IPS-18c (cell line): ENCODE measurements around the gene TMEM213.

ENCODE experiments used
- H3K4me3 ChIP-seq: 2 replicates; pipeline ENCODE4 v1.7.0; 2013; ENCODE audit warnings: low read depth, mild to moderate bottlenecking, low read length, moderate library complexity; ENCODE audit not compliant: insufficient read depth
- H3K9me3 ChIP-seq: one replicate; pipeline ENCODE4 v1.6.1; 2013; ENCODE audit warnings: mild to moderate bottlenecking, low read length, moderate library complexity; ENCODE audit not compliant: control insufficient read depth, insufficient read depth

Gene TMEM213, protein sequence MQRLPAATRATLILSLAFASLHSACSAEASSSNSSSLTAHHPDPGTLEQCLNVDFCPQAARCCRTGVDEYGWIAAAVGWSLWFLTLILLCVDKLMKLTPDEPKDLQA

DNA sequence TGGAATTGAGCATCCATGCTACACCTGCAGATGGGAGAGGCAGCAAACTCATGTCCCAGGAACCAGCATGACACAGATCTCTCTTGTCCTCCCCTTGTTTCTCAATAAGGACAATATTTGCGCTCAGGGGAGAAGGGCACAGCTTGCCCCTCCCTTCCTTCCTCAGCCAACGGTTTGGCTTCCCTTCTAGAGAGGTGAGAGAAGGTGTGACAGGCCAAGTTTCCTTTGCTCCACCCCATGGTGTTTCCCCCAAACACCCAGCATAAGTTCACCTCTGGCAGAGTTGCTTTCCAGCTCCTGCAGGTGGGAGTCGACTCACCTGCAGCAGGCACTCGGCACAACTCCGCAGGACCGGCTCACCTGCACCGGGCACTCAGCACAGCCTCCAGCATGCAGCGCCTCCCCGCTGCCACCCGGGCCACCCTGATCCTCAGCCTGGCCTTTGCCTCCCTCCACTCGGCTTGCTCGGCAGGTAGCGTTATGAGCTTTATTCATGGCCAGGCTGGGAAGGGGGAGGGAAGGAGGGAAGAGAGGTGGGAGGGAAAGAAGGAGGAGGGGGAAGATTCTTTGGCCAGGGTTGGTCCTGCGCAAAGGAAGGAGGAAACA, at the start of gene TMEM213, which contains the start of gene ATP6V0A4:
Gene TMEM213, plus strand, starts transcription at position 280 of the 606 bp plus-strand sequence. Its CDS starts 111 bp downstream, at position 391.
Gene ATP6V0A4, minus strand, starts transcription at position 482 of the 606 bp plus-strand sequence. CDS start 26,949 bp downstream, outside the sequence.
- H3K9me3 ChIP-seq = no peaks in the 10 kb centered on the region
- peak within 1 kb of the TSS; percentile 26; the same call in 1 of the 2 replicates for H3K4me3 ChIP-seq

DNA sequence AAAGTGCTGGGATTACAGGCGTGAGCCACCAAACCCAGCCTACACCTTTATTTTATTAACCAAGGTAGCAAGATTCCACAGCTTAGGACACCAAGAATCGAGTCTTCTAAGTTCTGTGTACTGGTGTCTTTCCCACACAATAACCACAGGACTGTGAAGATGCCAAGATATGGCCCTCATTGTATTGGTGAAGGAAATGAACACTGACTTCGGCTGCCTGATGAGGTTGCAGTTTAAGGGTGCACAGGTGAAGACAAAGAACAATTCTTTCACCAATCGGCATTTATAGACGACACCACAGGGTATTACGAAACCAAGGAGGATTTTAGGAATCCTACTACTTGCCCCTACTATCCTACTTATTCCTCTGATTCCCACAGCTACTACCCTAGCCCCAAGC, 49.1 kb upstream of the TMEM213 start:
- H3K4me3 ChIP-seq = no peak overlapping the region

DNA sequence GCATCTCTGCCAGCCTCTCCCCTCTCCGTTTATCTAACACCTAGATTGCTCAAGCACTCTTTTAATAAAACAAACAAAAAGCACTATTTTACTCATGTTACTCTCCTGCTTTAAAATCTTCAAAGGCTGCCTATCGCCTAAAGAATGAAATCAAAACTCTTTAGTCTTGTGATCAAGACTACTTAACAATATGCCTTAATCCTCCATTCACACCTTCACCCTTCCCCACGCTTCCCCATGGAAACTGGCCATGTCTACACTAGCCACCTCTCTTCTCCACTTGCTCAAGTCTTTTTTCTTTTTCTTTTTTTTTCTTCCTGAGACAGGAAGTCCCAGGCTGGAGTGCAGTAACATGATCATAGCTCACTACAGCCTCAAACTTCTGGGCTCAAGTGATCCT, 47.8 kb upstream of the TMEM213 start:
- no peak overlapping the region for H3K4me3 ChIP-seq
- no peaks in the 10 kb centered on the region for H3K9me3 ChIP-seq

More for the DNA sequence above, 49.1 kb upstream of the TMEM213 start:
- no peaks in the 10 kb centered on the region for H3K9me3 ChIP-seq

DNA sequence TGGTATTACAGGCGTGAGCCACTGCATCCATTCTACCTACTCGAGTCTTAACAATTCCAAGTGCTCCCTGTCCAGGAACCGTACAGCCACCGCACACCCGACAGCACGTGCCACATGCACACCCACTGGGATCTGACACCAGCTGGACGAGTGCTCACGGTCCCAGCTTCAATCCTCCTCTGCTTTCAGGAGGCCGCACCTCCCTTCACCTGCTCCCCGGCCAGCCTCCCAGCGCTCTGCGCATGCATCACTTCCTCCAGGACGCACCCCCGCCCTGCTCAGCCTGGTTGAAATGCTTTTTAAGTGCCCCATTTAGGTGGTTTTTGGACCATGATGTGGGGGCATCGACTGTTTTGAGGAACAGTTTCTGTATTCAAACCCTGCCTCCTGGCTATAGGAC, 47.3 kb upstream of the TMEM213 start:
- H3K4me3 ChIP-seq = no peak overlapping the region

DNA sequence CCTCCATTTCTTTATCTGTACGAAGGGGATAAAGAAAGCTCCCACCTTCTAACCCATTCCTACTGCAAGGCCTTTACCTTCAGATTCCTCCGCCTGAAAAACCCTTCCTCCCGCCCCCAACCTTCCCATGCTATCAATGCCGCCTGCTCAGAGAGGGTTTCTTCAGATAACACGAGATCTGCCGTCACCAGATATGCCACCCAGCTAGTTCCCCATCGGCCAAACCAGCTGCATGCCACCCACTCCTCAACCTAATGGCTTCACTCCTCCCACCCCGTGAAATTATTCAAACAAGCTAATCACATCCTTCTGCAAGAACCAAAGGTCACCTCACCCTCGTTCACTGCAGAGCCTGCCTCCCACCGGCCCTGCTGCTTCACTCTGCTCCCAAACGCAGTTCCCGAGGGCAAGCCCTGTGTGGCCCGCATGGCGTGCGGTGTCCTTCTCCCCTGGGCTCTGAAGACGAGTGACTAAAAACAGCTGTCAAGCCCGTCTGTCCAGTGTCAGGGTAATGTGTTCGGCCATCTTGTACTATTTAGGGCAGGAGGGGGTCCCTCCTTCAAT, 46.8 kb upstream of the TMEM213 start:
- Histone ChIP-seq H3K4me3 (no peak overlapping the region), H3K9me3 (no peaks in the 10 kb centered on the region)

More for the DNA sequence above, 47.3 kb upstream of the TMEM213 start:
- no peaks in the 10 kb centered on the region for H3K9me3 ChIP-seq

DNA sequence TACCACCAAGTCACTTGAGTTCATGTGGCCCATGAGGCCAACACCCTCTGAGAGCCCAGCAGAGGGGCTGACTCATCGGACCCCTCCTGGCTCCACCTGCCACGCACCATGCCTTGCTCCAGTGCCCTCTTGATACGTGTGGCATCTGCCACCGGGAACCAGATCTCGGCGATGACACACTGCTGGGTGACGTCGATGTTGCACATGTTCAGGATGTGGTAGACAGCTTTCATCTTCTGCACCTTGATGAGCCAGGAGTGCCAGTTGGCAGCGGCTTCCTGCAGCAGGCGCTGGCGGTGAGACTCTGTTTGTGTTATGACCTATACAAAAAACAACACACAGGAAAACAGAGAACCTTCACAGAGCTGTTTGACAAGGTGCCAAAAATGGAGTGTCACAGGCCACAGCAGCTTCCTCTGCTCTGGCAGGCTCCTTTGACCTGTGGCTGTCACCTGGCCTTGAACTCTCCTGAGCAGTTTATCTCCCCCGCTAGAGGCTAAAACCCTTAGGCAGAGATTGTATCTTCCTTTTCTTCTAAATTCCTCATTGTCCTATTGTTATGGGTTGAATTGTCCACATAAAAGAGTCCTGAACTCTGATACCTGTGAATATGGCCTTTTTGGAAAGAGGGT, 45.2 kb upstream of the TMEM213 start:
- no peaks in the 10 kb centered on the region for H3K9me3 ChIP-seq
- H3K4me3 ChIP-seq = no peak overlapping the region

DNA sequence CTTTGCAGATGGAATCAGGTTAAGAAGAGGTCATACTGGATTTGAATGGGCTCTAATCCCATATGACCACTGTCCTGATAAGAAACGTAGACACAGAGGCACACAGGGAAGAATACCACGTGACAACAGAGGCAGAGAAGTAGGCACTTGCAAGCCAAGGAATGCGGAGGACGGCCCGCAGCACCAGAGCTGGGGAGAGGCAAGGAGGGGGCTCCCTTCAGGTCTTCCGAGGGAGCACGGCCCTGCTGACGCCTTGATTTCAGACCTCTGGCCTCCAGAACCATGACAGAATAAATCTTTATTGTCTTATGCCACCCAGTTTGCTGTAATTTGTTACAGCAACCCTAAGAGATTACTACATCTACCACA, 44.7 kb upstream of the TMEM213 start:
- Histone ChIP-seq H3K4me3 (no peak overlapping the region), H3K9me3 (no peaks in the 10 kb centered on the region)

DNA sequence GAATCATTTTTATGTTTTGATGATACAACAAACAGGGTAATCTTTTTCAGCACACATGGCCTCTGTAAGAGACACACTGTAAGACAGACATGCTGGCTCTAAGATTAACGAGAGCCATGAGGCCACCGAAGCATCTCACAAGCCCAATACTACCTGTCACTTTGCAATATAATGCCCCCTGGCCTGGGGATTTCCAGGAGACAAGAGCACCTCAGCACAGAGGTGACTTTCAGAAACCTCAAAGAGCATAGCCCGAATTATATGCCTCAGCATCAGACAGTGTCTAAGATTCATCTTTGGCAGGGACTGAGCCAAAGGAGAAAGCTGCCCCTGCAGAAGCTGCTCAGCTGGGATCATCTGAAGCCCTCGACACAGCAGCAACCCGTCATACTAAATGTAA, 44.2 kb upstream of the TMEM213 start:
- Histone ChIP-seq H3K9me3 (peaks cover 2% of the 10 kb centered on the region), H3K4me3 (no peak overlapping the region)

DNA sequence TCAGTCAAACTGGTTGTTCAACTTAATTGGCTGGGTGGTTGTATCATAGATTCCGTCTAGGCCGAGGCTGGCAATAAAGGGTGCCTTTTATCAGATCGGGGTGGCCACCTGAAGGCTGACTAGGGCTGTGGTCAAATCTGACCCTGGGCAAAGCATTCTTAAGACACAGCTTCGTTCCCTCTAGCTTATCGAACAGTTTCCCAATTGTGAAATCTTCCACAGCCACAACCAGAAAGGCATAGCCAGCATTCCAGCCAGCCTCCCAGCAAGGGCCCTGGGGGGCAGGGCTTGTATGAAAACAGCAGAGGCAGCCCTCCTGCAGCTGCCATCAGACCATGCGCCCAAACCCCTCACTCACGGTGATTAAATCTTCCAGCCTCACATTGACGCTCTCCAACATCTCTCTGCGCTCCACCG, 42.5 kb upstream of the TMEM213 start:
- Histone ChIP-seq H3K4me3 (no peak overlapping the region), H3K9me3 (peaks cover 2% of the 10 kb centered on the region)

DNA sequence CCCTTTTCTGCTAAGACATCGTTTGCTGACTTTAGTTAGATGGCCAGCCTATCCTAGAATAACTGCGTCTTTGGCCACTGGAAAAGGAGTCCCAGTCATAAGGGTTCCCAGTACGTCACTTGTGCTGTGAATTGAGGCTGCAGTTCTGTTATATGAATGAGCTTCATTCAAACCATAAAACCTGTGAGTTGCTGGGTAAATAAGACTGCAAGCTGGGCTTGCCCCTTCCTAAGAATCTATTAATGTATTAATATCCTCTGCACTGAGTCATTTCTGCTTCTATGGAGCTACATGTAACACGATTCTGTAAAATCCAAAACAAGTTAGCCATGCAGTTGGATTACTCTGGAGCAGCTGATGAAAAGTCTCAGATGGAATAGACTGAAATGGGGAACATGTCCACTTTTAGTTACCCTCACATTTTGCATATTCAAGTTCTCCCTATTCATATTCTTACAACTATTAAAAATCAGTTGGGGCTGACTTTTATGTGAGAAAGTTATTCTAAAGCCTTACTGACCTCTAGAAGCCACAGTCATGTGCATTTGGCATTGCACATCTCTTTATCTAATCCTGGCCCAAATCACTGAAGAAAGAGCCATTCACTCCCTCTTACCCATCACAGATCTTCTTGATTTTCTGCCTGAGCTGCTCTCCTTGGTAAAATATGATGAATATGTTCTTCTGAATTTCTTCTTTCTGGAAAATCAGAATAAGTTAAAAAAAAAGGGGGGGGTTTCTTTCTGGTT, 41.8 kb upstream of the TMEM213 start:
- Histone ChIP-seq H3K4me3 (no peak overlapping the region), H3K9me3 (peaks cover 2% of the 10 kb centered on the region)

DNA sequence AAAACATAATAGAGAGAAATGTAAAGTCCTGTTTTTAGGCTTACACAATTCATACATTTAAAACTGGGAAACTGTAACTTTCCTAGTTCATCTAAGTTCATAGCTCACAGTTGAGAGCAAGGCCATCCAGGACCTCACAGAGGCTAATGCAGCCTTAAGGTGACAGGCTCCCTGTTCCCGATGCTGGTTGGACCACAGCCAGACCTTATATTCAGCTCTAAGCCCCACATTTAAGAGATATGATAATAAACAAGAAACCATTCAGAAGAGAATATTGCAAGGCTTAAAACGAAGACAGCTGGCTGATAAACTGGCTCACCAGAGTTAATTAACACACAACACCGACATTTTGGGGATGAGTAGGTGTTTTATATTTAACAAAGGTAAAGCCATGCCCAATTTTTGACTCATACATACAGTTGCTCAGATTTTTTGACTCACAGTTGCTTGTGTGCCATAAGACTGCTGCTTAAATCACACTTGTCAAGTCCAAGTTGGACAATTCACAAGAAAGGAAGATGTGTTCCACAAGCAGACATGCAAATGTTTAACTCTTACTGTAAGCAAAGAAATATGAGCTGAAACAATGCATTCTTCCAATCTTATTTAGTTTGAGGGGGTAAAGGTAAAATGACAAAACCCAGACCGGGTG, 41.1 kb upstream of the TMEM213 start:
- Histone ChIP-seq H3K9me3 (peaks cover 2% of the 10 kb centered on the region), H3K4me3 (no peak overlapping the region)

DNA sequence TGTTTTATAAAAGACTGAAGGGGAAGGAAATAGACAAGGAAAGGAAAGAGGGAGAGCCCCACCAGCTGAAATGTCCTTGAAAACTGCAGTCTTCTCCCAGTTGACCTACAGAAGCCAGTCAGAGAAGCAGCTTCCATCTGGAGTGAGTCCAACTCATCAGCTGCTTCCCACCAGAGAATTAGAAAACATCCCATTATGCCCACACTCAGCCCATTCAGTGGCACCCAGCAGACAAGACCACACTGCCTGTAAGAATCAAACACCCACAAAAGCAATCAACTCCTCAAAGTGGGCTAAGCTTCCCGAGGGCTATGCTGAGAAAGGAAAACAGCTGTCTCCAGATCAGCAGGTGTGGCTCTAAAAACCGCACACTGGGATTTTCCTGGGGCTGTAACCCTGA, 29.6 kb upstream of the TMEM213 start:
- no peaks in the 10 kb centered on the region for H3K9me3 ChIP-seq
- H3K4me3 ChIP-seq = no peak overlapping the region

DNA sequence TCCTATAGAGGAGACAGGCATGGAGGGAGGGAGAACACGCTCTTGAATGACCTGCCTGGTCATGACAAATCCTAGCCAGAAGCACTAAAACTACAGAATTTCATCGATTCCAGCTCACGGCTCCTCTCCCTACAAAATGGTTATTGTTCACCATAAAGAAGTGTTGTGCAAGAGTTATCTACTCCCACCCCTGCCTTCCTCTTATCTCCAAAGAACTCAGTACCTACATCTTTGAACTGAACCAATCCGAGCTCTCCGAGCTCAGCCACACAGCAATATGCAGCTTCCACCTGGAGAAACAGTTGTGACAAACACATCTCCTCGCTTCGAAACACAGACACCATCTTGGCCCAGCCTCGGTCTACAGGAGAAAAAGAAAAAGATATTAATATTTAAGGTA, 26.9 kb upstream of the TMEM213 start:
- Histone ChIP-seq H3K9me3 (no peaks in the 10 kb centered on the region), H3K4me3 (no peak overlapping the region)

DNA sequence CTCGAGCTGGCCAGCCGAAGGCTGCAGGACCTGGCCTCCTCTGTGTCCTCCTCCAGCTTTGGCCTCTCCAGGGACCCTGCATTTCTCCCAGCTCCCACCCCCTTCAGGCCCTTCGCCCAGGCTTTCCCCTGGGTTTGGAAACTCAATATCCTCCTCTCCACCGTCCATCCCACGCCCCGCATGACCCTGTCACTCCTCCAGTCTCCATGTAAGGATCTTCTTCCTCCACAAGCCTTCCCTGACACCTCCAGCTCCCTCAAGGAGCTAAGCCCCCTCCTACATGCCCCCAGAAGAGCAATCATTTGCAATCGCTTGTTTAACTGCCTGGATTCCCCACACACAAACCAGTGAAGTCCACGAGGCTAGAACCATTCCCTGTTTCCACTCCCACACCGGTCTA, 24.6 kb upstream of the TMEM213 start:
- Histone ChIP-seq H3K9me3 (no peaks in the 10 kb centered on the region), H3K4me3 (no peak overlapping the region)

DNA sequence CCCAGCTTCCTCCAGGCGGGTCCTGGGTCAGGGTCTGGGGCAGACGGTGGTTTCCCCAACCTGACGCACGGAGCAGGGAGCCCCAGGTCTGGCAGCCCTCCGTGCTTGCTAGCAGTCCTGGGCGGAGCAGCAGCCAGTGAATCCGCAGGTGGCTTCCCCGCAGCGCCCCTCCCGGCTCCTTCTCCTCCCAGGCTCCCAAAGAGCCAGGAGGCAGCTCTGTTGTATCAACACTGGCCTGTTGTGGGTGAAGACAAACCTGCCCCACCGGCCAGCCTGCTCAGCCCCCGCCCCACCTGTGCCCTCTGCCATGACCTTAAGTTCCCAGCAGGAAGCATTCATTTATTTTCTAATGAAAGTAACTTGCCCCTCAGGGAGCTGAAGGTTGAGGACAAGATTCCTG, 24.0 kb upstream of the TMEM213 start:
- no peaks in the 10 kb centered on the region for H3K9me3 ChIP-seq
- no peak overlapping the region for H3K4me3 ChIP-seq

DNA sequence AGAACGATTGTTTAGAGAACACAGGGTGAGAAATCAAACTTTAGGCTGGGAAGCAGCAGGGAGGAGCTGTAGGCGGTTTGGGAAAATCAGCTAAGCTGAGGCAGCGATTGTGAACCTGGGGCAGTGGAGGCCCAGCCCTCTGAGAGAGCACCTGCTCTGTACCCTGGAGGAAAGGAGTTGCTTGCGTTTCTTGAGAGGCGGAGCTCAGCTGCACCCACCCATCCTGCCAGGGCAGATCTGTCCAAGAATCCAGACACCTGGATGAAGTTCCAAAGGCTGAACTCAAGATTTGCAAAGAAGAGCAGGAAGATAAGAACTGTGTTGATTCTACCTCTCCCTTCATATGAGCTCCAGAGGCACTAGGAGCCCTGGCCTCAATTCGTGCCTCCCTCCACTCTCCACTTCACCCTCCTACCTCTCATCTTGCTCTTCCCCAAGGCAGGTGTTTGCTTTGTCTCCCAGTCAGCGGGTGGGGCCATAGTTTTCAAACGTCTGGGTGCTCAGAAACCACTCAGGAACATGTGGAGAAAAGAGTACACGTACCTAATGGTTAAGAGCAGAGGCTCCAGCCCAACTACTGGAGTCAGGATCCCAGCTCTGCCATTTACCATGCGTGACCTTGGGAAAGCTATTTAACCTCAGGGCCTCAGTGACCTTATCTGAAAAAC, 21.5 kb upstream of the TMEM213 start:
- Histone ChIP-seq H3K4me3 (no peak overlapping the region), H3K9me3 (no peaks in the 10 kb centered on the region)

DNA sequence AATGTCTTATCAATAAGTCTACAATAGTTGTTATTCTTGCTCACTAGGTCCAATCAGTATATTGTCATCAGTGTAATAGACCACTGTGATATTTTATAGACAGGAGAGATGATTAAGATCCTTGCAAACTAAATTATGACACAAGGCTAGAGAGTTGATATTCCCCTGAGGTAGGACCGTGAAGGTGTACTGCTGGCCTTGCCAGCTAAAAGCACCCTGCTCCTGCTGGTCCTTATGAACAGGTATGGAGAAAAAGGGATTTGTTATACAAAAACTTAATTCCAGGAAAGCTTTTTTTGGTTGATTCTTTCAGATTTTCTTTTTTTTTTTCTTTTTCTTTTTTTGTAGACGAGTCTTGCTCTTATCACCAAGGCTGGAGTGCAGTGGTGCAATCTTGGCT, 16.8 kb upstream of the TMEM213 start:
- no peak overlapping the region for H3K4me3 ChIP-seq
- H3K9me3 ChIP-seq = no peaks in the 10 kb centered on the region
